ENCODE measurements around the gene HDHD5.

Gene HDHD5

DNA sequence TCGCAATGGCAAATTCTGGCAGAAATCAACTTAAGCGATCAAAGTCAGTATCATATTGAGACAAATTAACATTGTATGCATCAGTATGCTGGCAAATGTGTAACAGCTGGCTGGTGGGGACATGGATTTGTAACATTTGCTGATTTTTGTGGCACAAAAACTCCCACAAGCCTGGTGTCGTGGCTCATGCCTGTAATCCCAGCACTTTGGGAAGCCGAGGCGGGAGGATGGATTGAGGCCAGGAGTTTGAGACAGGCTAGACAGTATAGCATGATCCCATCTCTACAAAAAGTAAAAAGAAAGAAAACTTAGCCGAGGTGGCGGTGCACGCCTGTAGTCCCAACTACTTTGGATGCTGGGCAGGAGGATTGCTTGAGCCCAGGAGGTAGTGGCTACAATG is 17.6 kb upstream of the HDHD5 start:
- Histone ChIP-seq H3K9me3 (ENCODE audit: control insufficient read depth, insufficient read depth, low read length) (no peaks in the 10 kb centered on the region), H3K36me3 (ENCODE audit: control insufficient read depth, insufficient read depth, low read length) (0 out of 2 replicates have a peak, but pooled peaks cover 5% of the 10 kb centered on the region), H3K4me1 (ENCODE audit: control insufficient read depth, insufficient read depth, low read length) (no peaks in the 10 kb centered on the region; the same call in 1 of the 2 replicates), H3K4me3 (ENCODE audit: low read length) (no peak overlapping the region), H3K27ac (ENCODE audit: low read length) (no peak overlapping the region), H3K27me3 (ENCODE audit: control insufficient read depth, insufficient read depth, low read length) (no peaks in the 10 kb centered on the region)
- no CpG with 5 or more reads among the region's 8 CpGs for WGBS (ENCODE audit: insufficient coverage, insufficient read length)
- no peak for DNase-seq (ENCODE audit: low read depth, low spot score)

- no peak for DNase-seq (ENCODE audit: low read depth, low spot score)
- no peaks in the 10 kb centered on the region for H3K9me3 ChIP-seq (ENCODE audit: control insufficient read depth, insufficient read depth, low read length)
- no CpG with 5 or more reads among the region's 24 CpGs for WGBS (ENCODE audit: insufficient coverage, insufficient read length)
- H3K27me3 ChIP-seq (ENCODE audit: control insufficient read depth, insufficient read depth, low read length), result no peaks in the 10 kb centered on the region
- no peaks in the 10 kb centered on the region; the same call in 1 of the 2 replicates for H3K4me1 ChIP-seq (ENCODE audit: control insufficient read depth, insufficient read depth, low read length)
- no peaks in the 10 kb centered on the region for H3K36me3 ChIP-seq (ENCODE audit: control insufficient read depth, insufficient read depth, low read length)
- H3K27ac ChIP-seq (ENCODE audit: low read length), result no peak overlapping the region
- H3K4me3 ChIP-seq (ENCODE audit: low read length), result peak overlapping the region; percentile 43; the same call in 1 of the 2 replicates
Measured at GRCh38 chr22:17172029-17172833, 13.2 kb upstream of the HDHD5 start.

DNA sequence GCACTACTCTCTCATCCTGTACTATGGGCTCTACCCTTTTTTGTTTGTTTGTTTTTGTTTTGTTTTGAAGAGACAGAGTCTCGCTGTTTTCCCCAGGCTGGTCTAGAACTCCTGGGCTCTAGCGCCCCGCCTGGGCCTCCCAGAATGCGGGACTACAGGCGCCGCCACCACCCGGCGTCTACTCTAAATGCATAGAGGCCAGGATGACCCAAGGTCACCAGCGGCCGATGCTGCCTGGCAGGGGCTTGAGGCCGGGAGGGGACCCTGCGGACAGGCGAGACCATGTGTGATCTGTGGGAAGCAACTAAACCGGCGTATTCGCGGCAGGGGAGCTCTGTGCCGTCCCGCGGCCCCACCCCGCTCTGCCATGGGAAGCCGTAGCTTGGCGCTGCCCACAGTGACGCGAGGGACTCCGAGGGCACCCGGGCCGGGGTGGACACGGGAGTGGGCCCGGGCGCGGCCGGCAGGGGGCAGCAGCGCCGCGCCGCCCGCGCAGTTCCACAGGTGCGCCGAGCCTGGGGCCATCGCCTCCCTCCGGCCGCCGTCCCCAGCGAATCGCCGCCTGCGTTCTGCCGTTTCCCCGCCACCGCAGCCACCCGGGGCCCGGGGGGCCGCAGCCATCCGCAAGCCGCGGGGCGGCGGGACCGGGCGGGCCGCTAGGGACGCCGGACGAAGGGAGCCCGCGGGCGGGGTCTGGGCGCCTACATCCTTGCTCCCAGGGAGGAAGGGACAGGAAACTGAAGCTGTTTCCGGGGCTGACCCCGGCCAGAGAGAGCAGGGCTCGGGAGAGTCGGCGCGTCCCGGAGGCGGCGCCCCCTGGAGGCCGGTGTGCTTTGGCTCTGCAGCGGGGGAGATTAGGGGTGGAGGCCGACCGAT is 12.3 kb upstream of the HDHD5 start:
- no CpG with 5 or more reads among the region's 83 CpGs for WGBS (ENCODE audit: insufficient coverage, insufficient read length)
- H3K27ac ChIP-seq (ENCODE audit: low read length), result no peak overlapping the region
- H3K4me1 ChIP-seq (ENCODE audit: control insufficient read depth, insufficient read depth, low read length), result no peaks in the 10 kb centered on the region; the same call in 1 of the 2 replicates
- peak overlapping the region; percentile 43; the same call in 1 of the 2 replicates for H3K4me3 ChIP-seq (ENCODE audit: low read length)
- H3K36me3 ChIP-seq (ENCODE audit: control insufficient read depth, insufficient read depth, low read length), result no peaks in the 10 kb centered on the region
- no peaks in the 10 kb centered on the region for H3K27me3 ChIP-seq (ENCODE audit: control insufficient read depth, insufficient read depth, low read length)
- no peaks in the 10 kb centered on the region for H3K9me3 ChIP-seq (ENCODE audit: control insufficient read depth, insufficient read depth, low read length)
- no peak for DNase-seq (ENCODE audit: low read depth, low spot score)

DNA sequence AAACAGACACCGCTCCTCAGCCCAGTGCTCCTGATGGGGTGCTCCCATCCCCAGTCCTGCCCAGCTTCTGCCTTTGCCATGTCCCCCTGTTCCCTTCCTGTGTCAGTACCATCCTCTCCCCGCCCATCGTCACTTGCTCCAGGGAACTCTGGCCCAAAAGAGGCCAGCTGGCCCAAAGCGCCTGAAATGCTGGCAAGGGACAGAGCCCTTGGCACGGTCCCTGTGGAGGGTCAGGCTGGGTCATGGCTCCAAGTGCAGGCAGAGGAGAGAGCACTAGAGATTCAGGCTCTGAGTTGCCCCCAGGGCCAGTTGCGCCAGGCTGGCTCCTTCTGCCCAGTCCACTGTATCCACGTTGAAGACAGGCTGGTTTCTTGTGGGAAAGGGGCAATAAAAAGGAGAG is 8.4 kb upstream of the HDHD5 start:
- H3K27ac ChIP-seq (ENCODE audit: low read length), result no peak overlapping the region

DNA sequence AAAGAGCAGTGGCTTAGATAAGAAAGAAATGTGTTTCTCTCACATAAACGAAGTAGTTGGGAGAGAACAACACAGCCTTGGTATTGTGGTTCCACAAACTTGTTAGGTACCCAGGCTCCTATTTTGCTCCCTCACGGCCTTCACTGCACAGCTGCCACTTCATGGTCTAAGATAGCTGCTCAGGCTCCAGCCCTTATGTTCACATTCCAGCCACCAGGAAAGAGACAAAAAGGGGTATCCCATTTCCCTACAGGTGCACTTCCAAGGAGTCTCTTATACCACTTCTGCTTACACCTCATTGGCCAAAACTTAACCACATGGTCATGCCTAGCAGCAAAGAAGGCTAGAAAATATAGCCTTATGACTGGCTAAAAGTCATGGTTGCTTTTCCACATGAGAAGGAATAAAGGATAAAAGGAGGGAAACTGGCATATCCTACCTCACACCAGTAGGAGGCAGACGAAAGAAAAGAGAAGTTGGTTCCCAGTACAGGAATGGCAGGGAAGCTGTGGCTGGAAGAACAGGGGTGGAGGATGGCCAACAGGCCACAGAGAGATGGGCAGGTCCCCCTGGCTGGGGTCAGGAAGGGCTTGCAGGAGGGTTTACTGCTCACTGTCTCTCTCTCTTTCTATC is 5.4 kb upstream of the HDHD5 start:
- WGBS (ENCODE audit: insufficient coverage, insufficient read length), result no CpG with 5 or more reads among the region's 3 CpGs
- Histone ChIP-seq H3K36me3 (ENCODE audit: control insufficient read depth, insufficient read depth, low read length) (no peaks in the 10 kb centered on the region), H3K4me1 (ENCODE audit: control insufficient read depth, insufficient read depth, low read length) (no peaks in the 10 kb centered on the region; the same call in 1 of the 2 replicates), H3K9me3 (ENCODE audit: control insufficient read depth, insufficient read depth, low read length) (no peaks in the 10 kb centered on the region), H3K27ac (ENCODE audit: low read length) (no peak overlapping the region), H3K27me3 (ENCODE audit: control insufficient read depth, insufficient read depth, low read length) (no peaks in the 10 kb centered on the region), H3K4me3 (ENCODE audit: low read length) (no peak overlapping the region)
- no peak for DNase-seq (ENCODE audit: low read depth, low spot score)

More for the DNA sequence above, 8.4 kb upstream of the HDHD5 start:
- DNase-seq (ENCODE audit: low read depth, low spot score), result no peak
- no peaks in the 10 kb centered on the region; the same call in 1 of the 2 replicates for H3K4me1 ChIP-seq (ENCODE audit: control insufficient read depth, insufficient read depth, low read length)
- no CpG with 5 or more reads among the region's 7 CpGs for WGBS (ENCODE audit: insufficient coverage, insufficient read length)
- no peak overlapping the region for H3K4me3 ChIP-seq (ENCODE audit: low read length)
- H3K27me3 ChIP-seq (ENCODE audit: control insufficient read depth, insufficient read depth, low read length), result no peaks in the 10 kb centered on the region
- no peaks in the 10 kb centered on the region for H3K9me3 ChIP-seq (ENCODE audit: control insufficient read depth, insufficient read depth, low read length)
- H3K36me3 ChIP-seq (ENCODE audit: control insufficient read depth, insufficient read depth, low read length), result no peaks in the 10 kb centered on the region

- Histone ChIP-seq H3K4me3 (ENCODE audit: low read length) (no peak overlapping the region), H3K36me3 (ENCODE audit: control insufficient read depth, insufficient read depth, low read length) (no peaks in the 10 kb centered on the region), H3K9me3 (ENCODE audit: control insufficient read depth, insufficient read depth, low read length) (no peaks in the 10 kb centered on the region), H3K4me1 (ENCODE audit: control insufficient read depth, insufficient read depth, low read length) (no peaks in the 10 kb centered on the region; the same call in 1 of the 2 replicates), H3K27ac (ENCODE audit: low read length) (no peak overlapping the region), H3K27me3 (ENCODE audit: control insufficient read depth, insufficient read depth, low read length) (no peaks in the 10 kb centered on the region)
- DNase-seq (ENCODE audit: low read depth, low spot score), result no peak
- WGBS (ENCODE audit: insufficient coverage, insufficient read length), result no CpG with 5 or more reads among the region's 8 CpGs
Measured at GRCh38 chr22:17162731-17163130, 3.7 kb upstream of the HDHD5 start.

DNA sequence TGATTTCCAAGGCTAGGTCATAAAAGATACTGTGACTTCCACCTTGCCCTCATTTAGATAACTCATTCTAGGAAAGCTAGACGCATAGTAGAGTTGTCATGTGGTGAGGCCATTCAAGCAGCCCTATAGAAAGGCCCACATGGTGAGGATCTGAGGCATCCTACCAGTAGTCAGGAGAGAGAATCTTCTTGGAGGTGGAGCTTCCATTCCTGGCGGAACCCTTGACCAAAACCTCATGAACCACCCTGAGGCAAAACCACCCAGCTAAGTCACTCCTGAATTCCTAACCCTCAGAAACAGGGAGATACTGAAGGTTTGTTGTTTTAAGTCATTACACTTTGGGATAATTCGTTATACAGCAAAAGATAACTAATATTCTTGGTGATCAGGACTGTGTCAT is 2.9 kb upstream of the HDHD5 start:
- H3K4me1 ChIP-seq (ENCODE audit: control insufficient read depth, insufficient read depth, low read length), result no peaks in the 10 kb centered on the region; the same call in 1 of the 2 replicates
- no peaks in the 10 kb centered on the region for H3K9me3 ChIP-seq (ENCODE audit: control insufficient read depth, insufficient read depth, low read length)
- DNase-seq (ENCODE audit: low read depth, low spot score), result no peak
- no peaks in the 10 kb centered on the region for H3K27me3 ChIP-seq (ENCODE audit: control insufficient read depth, insufficient read depth, low read length)
- WGBS (ENCODE audit: insufficient coverage, insufficient read length), result no CpG with 5 or more reads among the region's 3 CpGs
- no peak overlapping the region for H3K4me3 ChIP-seq (ENCODE audit: low read length)
- no peaks in the 10 kb centered on the region for H3K36me3 ChIP-seq (ENCODE audit: control insufficient read depth, insufficient read depth, low read length)
- H3K27ac ChIP-seq (ENCODE audit: low read length), result no peak overlapping the region

DNA sequence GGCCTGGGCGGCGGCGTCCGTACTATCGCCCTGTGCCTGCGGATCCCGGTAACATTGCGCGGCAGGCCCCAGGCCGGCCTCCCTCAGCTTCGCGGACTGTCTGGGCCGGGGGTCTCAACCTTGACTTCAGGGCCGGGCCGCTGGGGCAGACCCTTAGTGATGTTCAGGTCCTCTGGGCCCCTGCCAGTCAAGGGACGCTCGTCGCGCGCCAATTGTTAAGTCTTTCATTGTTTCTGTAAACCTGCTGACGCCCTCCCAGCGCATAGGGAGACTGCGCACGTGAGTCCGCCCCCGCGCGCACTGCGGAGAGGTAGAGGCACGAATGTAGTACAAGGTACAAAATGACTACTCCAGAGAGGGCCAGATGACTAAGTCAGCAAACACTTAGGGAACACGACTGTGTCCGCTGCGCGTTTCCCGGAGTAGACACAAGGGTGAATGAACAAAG is 451 bp upstream of the HDHD5 start:
- H3K36me3 ChIP-seq (ENCODE audit: control insufficient read depth, insufficient read depth, low read length), result no peaks in the 10 kb centered on the region
- WGBS (ENCODE audit: insufficient coverage, insufficient read length), result no CpG with 5 or more reads among the region's 35 CpGs
- peak overlapping the region; percentile 81; the same call in 1 of the 2 replicates for H3K4me3 ChIP-seq (ENCODE audit: low read length)
- no peaks in the 10 kb centered on the region for H3K27me3 ChIP-seq (ENCODE audit: control insufficient read depth, insufficient read depth, low read length)
- H3K4me1 ChIP-seq (ENCODE audit: control insufficient read depth, insufficient read depth, low read length), result no peaks in the 10 kb centered on the region; the same call in 1 of the 2 replicates
- no peak overlapping the region for H3K27ac ChIP-seq (ENCODE audit: low read length)
- H3K9me3 ChIP-seq (ENCODE audit: control insufficient read depth, insufficient read depth, low read length), result no peaks in the 10 kb centered on the region
- no peak for DNase-seq (ENCODE audit: low read depth, low spot score)

GRCh38 chr22:17158176-17158567 is 905 bp downstream of the HDHD5 start:
- WGBS (ENCODE audit: insufficient coverage, insufficient read length), result no CpG with 5 or more reads among the region's 17 CpGs
- no peak for DNase-seq (ENCODE audit: low read depth, low spot score)
- Histone ChIP-seq H3K9me3 (ENCODE audit: control insufficient read depth, insufficient read depth, low read length) (no peaks in the 10 kb centered on the region), H3K36me3 (ENCODE audit: control insufficient read depth, insufficient read depth, low read length) (no peaks in the 10 kb centered on the region), H3K4me3 (ENCODE audit: low read length) (peak overlapping the region; percentile 81; the same call in 1 of the 2 replicates), H3K27me3 (ENCODE audit: control insufficient read depth, insufficient read depth, low read length) (no peaks in the 10 kb centered on the region), H3K27ac (ENCODE audit: low read length) (no peak overlapping the region), H3K4me1 (ENCODE audit: control insufficient read depth, insufficient read depth, low read length) (no peaks in the 10 kb centered on the region; the same call in 1 of the 2 replicates)

- H3K4me1 ChIP-seq (ENCODE audit: control insufficient read depth, insufficient read depth, low read length), result no peaks in the 10 kb centered on the region; the same call in 1 of the 2 replicates
- WGBS (ENCODE audit: insufficient coverage, insufficient read length), result no CpG with 5 or more reads among the region's 3 CpGs
- H3K4me3 ChIP-seq (ENCODE audit: low read length), result no peak overlapping the region
- H3K27me3 ChIP-seq (ENCODE audit: control insufficient read depth, insufficient read depth, low read length), result no peaks in the 10 kb centered on the region
- DNase-seq (ENCODE audit: low read depth, low spot score), result no peak
- H3K27ac ChIP-seq (ENCODE audit: low read length), result no peak overlapping the region
- H3K9me3 ChIP-seq (ENCODE audit: control insufficient read depth, insufficient read depth, low read length), result no peaks in the 10 kb centered on the region
- H3K36me3 ChIP-seq (ENCODE audit: control insufficient read depth, insufficient read depth, low read length), result no peaks in the 10 kb centered on the region
Measured at GRCh38 chr22:17157714-17158113, 1.4 kb downstream of the HDHD5 start.
